ENCODE measurements around the gene DENND11. TPM values are rescaled to one million over a fixed set of nuclear protein-coding genes. Genes with fewer than 3 reads are reported as not detected.

The DENND11 gene
- total and polyA plus RNA-seq, 2 donors (not counting 3 experiments of a cell fraction or from before 2014, with no cell fraction given): 14.7 to 25.9 TPM

GRCh38 chr7:141685285-141686023, 16.5 kb downstream of the DENND11 start:
- CTCF ChIA-PET: interaction anchor here (1.0 to 2.4 kb wide), 3 partner anchors 9 to 31 kb away, joined by 3 to 9 read pairs (median 7); no protein-coding TSS in a partner anchor
- intact Hi-C loops (cut with micrococcal nuclease) (no loop called here), dilution Hi-C loops (cut with MboI; ENCODE audit: extremely low pct_ligation_motif_present, low sequenced_read_pairs) (no loop called here)
- Histone ChIP-seq H3K36me3 (ENCODE audit: control insufficient read depth in 2 of 2, extremely low read depth in 1 of 2, insufficient read depth in 2 of 2, low read length in 2 of 2) (peaks cover 5 to 18% of the 10 kb centered on the region in 2 experiments), H3K4me1 (ENCODE audit: control insufficient read depth, extremely low read depth, insufficient read depth, low read length) (peaks cover 7% of the 10 kb centered on the region), H2AFZ (ENCODE audit: low read depth, low read length) (no peak overlapping the region), H3K27ac (ENCODE audit: insufficient read depth, low read depth, low read length) (no peak overlapping the region), H3K9ac (replicated peaks; ENCODE audit: extremely low read depth, insufficient read depth, low read length) (no peak overlapping the region), H3K9me3 (replicated peaks; ENCODE audit: control insufficient read depth, insufficient read depth, low read length) (no peaks in the 10 kb centered on the region), H3K79me2 (ENCODE audit: control insufficient read depth, insufficient read depth, low read length) (peaks cover 6% of the 10 kb centered on the region), H3K9me1 (replicated peaks; ENCODE audit: control insufficient read depth, extremely low read depth, insufficient read depth, low read length) (no peaks in the 10 kb centered on the region), H3K4me2 (ENCODE audit: insufficient read depth, low read length) (no peak overlapping the region), H4K20me1 (replicated peaks; ENCODE audit: control insufficient read depth, extremely low read depth, insufficient read depth, low read length) (no peaks in the 10 kb centered on the region), H3K27me3 (ENCODE audit: control insufficient read depth in 2 of 2, insufficient read depth in 2 of 2, low read length in 2 of 2) (no peaks in the 10 kb centered on the region), H3K4me3 (replicated peaks in 1 of 3; ENCODE audit: insufficient read depth in 1 of 3, low read depth in 1 of 3, low read length in 3 of 3) (no peak overlapping the region)
- TF ChIP-seq POLR2A (IDR thresholded peaks at IDR 0.05; ENCODE audit: low read depth, low read length) (no peak), POLR2AphosphoS5 (IDR thresholded peaks at IDR 0.05; ENCODE audit: insufficient read depth, low read depth, low read length) (no peak), EZH2 (IDR thresholded peaks at IDR 0.05; ENCODE audit: borderline replicate concordance, low read depth, low read length, severe bottlenecking) (no peak), CTCF (IDR thresholded peaks at IDR 0.05; ENCODE audit: extremely low read depth in 1 of 2, insufficient read depth in 1 of 2, low read depth in 1 of 2, low read length in 2 of 2) (no peak), GATA2 (IDR thresholded peaks at IDR 0.05; ENCODE audit: insufficient read depth, insufficient read length, low read depth, low read length) (no peak), MAX (IDR thresholded peaks at IDR 0.05; ENCODE audit: insufficient read depth, insufficient read length) (no peak), MYC (IDR thresholded peaks at IDR 0.05; ENCODE audit: low read depth, low read length) (no peak), JUN (IDR thresholded peaks at IDR 0.05; ENCODE audit: borderline replicate concordance, insufficient read depth, insufficient read length, low read depth) (no peak), FOS (IDR thresholded peaks at IDR 0.05; ENCODE audit: borderline replicate concordance, insufficient read depth, low read length) (no peak)
- DNase-seq (ENCODE audit: low read depth, low spot score) (no peak), FAIRE-seq (no peak)
- POLR2A ChIA-PET: no interaction called here
- no TSS peak for BruUV-seq (replicated peaks)
